HG02970 (cell line): ENCODE results near the gene QRICH2.
"Not testable (repeated sequence)": the region's sequence is repeated elsewhere in the genome, so short reads cannot be mapped to it uniquely, and the experiment has no call there.

Experiments
- ATAC-seq: cut with Tn5 transposase; IDR thresholded peaks from one replicate; pipeline ENCODE4 v1.9.1; 2021; ENCODE audit warnings: mild to moderate bottlenecking, moderate library complexity, moderate number of reproducible peaks; ENCODE audit not compliant: unreplicated experiment, low FRiP score

The QRICH2 gene

DNA sequence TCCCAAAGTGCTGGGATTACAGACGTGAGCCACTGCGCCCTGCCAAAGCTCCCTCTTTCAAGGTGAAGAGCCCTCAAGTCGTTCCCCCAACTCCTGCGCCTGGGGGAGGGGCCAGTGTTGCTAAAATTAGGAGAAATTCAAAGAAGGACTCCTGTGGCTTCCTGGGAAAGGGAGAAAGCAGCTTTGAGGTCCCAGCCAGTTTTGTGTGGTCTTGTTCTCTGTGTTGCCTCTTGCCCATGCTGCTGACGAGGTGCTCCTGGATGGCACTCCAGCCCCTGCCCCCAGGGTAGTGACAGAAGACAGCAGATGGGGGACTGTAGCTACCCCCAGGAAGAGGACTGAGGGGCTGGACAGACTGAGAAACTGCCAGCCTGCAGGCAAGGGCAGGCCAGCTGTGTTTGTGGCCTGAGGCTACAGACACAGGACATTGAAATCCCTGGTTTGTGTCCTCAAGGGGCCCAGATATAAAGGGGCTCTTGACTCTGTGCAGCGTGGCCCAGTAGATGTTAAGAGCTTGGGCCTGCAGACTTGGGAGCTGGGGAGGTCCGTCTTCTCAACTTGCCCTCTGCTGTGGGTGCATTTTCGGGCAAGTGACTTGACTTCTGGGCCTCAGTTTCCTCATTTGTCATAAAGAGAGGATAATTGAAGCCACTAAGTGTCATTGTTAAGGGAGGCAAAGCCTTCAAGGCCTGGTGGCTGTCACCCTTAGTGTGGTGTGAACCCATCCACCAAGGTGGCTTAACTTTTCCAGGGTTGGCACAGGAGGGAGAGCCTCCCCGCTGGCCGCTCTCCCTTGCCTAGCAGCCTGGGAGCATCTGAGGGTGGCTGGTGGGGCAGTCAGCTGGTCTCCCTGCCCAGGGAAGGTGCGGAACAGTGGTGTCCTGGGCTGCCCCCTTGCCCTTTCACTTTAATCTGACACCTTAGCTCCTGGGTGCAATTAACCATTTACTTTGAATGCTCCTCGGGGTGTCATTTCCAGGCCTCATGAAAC is 38.8 kb downstream of the QRICH2 start:
- ATAC-seq, result no peak

DNA sequence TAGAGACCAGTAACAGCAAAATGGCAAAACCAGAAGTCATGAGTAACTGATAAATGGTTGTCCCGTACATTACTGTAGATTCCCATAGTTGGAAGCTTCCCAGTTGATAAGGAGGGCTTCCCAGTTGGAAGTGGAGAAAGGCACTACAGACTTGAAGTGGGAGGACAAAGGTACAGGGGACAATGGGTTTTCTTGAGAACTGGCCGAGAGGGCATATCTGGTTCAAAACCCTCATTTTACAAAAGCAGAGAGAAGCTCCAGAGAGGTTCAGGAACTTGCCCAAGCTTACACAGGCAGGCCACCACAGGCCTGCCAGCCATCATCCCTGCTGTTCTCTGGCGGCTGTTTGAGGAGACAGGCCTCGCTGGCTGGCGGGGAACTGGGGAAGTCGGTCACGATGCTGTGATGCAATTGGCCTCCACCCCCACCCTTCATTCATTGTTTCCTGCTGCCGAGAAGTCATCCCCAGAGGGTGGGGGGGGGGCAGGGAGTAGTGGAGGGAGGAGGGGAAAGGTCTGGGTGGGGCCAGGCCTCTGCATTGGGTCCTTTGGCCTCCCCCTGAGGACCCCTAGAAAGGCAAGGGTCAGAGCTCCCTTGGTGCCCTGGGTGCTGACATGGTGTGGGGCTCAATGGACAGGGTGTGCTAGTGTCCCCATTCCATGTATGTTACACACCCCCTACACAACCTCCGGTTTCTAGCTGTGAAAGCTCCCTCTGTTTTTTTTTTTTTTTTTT is 39.9 kb downstream of the QRICH2 start:
- no peak for ATAC-seq

DNA sequence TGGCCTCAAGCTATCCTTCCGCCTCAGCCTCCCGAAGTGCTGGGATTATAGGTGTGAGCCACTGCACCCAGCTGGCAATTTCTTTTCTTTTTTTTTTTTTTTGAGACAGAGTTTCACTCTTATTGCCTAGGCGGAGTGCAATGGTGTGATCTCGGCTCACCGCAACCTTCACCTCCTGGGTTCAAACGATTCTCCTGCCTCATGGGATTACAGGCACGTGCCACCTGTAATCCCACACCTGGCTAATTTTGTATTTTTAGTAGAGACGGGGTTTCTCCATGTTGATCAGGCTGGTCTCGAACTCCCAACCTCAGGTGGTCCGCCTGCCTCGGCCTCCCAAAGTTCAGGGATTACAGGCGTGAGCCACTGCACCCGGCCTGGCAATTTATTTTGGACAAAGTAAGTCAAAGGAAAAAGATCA is 40.5 kb downstream of the QRICH2 start:
- ATAC-seq, result not testable (repeated sequence)

DNA sequence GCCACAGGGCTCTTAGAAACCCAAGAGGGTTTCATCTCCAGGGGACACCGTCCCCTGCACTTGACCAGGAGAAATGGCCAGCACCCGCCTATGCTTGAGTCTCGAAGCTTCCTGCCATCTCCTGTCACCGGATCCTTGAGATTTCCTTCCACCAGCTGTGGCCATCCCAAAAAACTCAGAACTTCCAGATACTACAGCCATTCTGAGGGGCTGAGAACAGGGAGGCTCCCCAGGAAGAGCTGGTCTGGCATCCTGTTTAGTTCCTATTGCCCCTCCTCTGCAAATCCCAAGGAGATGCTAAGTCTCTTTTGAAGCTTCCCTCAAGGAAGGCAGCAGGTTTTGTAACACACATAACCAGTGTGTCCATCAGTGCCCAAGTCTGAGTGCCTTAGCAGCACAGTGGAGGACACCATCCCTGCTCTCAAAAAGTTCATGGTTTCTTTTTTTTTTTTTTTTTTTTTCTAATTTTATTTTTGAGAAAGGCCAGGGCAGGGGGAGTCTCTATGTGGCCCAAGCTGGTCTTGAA is 41.0 kb downstream of the QRICH2 start:
- ATAC-seq, result no peak

DNA sequence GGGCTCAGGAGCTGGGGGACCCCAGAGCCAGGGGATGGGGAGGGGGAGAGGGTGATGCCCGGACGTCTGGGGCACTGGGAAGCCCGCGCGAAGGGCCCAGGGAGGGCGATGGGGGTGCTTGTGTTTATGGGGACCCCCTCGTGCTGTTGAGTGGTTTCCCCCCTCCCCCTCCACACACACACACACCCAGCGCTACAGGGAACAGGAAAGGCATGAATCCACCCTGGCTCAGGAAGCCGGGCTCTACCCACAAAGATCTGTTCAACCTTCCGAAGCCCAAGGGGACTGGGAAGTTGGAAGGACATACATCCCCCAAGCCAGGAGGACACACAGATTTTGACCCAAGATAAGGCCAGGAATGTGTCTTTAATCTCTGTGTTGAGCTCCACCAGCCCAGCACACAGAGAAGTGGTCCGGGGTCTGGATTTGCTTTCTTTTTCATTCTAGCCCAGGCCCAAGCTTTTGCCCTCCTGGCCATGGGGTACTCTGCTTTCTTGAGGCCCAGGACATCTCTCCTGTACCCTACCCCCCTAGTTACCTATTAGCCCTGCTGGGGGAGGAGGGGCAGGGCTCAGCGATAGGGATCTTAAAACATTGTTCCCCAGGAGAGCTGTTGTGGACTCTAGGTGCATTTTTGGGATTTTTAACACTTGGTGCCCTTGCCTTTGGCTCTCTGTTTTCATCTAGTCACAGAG is 41.7 kb downstream of the QRICH2 start:
- ATAC-seq, result no peak

DNA sequence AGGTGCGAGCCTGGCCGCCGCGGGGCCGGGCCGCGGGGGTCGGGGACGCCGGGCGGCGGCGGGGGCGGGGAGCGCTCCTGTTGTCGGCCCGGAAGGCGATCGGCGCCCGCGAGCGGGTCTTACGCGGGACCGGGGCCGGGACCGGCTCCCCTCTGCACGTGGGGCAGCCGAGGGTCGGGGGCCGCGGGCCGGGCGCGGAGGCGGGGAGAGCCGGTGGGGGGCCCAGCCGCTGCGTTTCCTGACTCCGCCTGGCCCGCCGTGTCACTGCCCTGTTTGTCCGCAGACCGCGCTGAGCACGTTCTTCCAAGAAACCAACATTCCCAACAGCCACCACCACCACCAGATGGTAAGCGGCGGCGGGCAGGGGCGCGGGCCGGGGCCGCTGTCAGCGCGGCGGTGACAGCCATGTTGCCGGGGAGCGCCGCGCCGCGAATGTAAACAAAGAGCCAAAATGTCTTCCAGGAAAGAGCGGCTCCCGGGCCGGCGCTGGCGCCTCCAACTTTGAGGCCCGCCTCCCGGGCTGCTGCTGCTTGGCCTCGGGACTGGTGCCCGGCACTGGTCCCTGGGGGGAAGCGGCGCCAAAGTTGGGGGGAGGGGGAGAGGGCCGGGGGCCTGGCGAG is 42.3 kb downstream of the QRICH2 start:
- ATAC-seq, result no peak

DNA sequence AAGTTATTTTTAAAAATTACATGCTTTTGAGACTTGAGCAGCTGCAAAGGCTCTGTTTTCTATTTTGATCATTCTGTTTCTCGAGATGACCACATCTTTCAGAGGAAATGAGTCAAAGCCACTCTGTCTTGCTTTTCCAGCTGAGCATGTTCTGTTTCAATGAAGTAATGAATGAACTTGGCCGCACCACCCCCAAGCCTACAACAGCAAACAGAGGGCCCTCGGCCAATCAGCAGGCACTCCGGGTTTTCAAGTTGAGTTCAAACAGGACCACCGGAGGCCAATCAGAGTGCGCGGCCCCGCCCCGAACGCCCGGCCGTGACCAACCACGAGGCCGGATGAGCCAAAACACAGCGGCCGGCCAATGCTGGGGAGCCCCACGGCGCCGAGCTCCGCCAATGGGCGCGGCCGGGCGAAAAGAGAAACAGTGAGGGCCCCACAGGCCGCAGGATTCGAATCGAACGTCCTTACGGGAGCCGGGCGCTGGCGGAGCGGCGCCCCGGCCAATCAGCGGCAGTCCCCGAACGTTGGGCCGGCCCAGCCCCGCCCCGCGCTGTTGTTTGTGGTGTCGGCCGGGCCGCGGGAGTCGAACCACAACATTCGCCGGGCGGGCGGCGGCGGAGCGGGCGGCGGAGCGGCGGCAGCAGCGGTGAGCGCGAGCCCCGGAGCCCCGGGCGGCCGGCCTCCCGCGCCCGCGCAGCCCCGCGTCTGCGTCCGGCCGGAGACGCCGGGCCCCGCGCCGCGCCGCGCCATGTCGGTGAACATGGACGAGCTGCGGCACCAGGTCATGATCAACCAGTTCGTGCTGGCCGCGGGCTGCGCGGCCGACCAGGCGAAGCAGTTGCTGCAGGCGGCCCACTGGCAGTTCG is 43.1 kb downstream of the QRICH2 start, which contains the start of gene UBALD2:
Gene UBALD2 (plus strand): TSS at position 594 of the 869 bp plus-strand sequence. CDS start 158 bp downstream, at position 752.
- ATAC-seq, result peak; percentile 74

DNA sequence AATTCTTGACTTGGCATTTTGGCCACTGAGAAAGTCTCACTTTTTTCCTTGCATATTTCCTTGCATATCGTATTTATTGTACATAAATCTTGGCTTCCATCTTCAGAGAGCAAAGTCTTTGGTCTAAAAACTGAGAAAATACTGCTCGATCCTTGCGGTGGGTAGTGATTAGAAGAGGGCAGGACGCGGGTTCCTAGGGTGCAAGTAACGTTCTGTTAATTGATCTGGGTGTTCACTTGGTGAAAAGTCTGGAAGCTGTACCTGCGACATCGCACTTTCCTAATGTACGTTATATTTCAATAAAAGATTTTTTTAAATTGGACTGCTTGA is 43.7 kb downstream of the QRICH2 start:
- no peak for ATAC-seq

DNA sequence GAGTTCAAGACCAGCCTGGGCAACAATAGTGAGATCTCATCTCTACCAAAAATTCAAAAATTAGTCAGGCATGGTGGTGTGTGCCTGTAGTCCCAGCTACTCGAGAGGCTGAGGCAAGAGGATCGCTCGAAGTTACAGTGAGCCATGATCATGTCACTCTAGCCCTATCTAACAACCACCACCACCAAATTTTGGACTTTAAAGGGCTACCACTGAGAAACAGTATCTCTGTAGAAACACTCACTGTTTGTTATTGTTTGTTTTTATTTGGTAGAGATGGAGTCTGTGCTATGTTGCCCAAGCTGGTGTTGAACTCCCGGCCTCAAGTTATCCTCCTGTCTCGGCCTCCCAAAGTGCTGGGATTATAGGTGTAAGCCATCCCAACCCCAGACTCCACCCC is 44.2 kb downstream of the QRICH2 start:
- no peak for ATAC-seq

DNA sequence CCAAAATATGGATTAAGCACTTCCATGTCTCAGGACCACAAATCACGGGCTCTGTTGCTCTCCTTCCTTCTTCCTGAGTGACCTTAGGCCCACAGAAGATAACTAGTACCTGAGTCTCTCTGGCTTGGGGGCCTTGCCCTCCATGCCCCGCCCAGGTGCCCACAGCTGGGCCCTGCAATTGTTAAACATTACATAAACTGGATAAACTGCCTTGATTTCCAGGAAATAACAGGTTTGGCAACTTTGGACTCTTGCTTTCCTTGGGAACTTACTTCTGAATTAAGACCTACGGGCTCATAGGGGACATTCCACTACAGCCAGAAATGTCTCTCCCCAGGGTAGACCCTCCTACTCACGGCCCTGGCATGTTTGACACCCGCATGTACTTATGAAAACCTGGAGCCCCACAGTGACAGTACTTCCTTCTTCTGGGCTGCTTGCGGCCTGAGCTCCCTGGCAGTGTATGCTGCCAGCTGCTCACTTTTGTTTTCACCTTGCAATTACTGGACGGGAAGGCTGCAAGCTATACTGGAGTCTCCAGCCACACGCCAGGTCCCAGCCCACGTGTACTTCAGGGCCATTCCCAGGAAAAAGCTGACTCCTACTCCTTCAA is 45.2 kb downstream of the QRICH2 start:
- ATAC-seq, result no peak

DNA sequence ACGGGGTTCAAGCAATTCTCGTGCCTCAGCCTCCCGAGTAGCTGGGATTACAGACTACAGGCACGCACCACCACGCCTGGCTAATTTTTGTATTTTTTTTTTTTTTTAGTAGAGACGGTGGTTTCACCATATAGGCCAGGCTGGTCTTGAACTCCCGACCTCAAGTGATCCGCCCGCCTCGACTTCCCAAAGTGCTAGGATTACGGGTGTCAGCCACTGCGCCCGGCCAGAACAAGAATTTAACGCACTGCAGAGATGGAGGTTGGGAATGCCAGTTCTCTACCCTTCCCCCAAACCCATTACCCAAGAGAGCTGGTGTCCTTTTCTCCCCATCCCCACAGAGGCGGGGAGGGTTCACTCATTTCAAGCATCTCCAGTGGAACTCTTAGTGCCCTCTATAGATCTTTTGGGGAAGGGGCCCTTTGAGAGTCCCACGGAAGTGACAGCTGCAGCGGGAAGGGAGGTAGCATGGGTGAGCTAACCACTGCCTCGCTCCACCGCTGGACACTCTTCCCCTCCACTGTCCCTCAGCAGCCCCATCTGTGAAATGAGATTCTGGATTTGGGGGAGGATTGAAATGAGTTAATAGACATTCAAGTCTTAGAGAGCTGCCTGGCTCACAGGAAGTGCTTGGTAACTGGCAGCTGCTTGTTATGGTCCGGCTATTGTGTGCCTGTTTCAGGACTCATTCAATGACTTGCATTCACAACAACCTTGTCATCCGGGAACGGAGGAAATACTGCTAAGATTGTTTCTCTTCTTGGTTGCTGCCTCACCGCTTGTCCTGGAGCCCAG is 46.5 kb downstream of the QRICH2 start:
- ATAC-seq, result no peak

DNA sequence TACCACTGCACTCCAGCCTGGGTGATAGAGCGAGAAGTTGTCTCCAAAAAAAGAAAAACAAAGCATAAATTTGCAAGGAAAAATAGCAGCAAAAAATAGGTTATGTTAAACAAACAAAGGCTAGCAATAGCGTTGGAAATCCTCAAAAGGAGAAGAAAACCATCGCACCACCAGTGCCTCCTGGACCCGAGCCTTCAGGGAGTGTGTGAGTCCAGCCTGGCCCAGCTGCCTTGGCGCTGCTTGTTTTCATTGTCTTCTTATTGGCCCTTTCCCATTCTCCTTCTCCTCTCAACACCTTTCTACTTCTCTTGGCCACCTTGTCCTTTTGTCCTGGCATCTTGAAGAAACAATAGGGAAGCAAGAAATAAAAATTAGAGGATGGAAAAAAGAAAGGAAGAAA is 47.4 kb downstream of the QRICH2 start:
- no peak for ATAC-seq

DNA sequence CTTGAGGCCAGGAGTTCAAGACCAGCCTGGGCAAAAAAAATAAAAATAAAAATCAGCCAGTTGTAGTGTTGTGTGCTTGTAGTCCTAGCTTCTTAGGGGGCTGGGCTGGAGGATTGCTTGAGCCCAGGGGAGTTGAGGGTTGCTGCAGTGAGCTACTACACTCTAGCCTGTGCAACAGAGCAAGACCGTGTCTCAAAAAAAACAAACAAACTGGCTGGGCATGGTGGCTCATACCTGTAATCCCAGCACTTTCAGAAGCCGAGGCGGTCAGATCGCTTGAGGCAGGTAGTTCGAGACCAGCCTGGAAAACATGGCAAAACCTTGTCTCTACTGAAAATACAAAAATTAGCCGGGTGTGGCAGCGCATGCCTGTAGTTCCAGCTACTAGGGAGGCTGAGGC is 47.9 kb downstream of the QRICH2 start:
- ATAC-seq, result no peak

DNA sequence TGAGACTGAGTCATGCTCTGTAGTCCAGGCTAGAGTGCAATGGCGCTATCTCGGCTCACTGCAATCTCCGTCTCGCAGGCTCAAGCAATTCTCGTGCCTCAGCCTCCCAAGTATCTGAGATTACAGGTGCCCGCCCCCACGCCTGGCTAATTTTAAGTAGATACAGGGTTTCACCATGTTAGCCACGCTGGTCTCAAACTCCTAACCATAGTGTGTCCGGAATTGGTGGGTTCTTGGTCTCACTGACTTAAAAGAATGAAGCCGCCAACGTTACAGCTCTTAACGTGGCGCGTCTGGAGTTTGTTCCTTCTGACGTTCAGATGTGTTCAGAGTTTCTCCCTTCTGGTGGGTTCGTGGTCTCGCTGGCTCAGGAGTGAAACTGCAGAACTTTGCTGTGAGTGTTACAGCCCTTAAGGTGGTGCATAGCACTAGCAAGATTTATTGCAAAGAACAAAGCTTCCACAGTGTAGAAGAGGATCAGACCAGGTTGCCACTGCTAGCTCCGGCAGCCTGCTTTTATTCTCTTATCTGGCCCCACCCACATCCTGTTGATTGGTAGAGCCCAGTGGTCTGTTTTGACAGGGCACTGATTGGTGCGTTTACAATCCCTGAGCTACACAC is 51.5 kb downstream of the QRICH2 start:
- ATAC-seq, result not testable (repeated sequence)

DNA sequence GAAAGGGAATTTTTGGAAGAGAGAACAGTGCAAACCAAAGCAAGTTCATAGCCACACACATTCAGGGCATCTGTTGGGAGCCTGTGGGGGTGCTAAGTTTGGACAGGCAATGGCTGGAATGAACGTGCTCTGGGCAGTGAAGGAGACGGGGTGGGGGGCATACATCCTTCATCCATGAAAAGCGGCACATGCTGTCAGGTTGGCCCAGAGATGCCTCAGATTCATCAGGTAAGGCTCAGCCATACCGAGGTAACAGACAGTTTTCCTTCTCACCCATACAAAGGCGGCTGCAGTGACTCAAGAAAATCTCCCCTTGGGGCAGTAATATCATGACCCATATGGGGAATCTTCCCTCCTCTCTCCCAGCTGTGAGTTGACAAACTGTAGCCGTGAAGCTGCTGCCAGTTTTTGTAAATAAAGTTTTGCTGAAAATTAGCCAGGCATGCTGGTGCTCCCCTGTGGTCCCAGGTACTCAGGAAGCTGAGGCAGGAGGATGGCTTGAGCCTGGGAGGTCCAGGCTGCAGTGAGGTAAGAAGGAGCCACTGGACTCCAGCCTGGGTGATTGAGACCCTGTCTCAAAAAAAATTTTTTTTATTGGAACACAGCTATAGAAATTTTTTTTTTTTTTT is 52.2 kb downstream of the QRICH2 start:
- no peak for ATAC-seq

DNA sequence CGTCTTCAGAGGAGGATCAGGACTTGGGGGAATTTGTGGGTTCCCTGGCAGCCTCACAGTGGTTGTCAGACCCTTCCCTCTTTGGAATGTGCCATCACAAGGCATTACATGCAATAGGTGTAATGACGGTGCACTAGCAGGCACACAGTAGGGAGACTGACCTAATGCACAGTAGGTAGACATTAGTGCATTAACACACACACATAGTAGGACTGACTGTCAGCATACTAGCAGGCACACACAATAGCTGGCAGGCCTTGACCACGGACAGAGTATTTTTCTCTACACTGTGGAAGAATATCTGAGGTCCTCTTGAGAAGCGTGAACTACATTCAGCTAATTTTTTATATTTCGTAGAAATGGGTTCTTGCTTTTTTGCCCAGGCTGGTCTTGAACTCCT is 53.8 kb downstream of the QRICH2 start:
- ATAC-seq, result no peak

DNA sequence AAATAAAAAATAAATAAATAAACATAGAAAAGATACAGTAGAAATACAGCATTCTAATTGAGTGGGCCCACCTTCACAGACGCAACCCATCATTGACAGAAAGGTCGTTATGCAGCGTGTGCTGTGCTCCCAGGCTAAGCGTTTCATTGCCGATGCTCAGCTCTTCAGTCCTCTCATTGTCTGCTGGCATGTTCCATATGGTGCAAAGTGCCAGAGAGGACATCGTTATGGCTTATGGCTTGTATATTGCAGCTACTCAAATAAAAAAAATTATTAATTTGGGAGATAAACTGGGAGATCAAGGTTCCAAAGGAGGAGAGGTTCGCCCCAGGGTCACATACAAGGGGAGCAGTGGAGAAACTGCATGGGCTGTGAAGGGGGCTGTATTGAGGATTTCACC is 54.2 kb downstream of the QRICH2 start:
- no peak for ATAC-seq
